Prostate gland (tissue), 2 donors: ENCODE results near the gene CHST3.

Experiments
- CTCF ChIP-seq, 4 experiments: fragments of 200-600 bp in 2 of 4; fragments of 450-650 bp in 2 of 4; sonication (generic) in 2 of 4; IDR thresholded peaks; 1 replicate in 3 of 4; 2 replicates in 1 of 4; pipeline ENCODE4 v1.5.1; 2016 to 2019; ENCODE audit warnings: antibody characterized with exemption in 4 of 4, mild to moderate bottlenecking in 2 of 4, moderate library complexity in 2 of 4
- POLR2A ChIP-seq: fragments of 450-650 bp; IDR thresholded peaks from one replicate; pipeline ENCODE4 v1.6.1; 2016; ENCODE audit warnings: antibody characterized with exemption, mild to moderate bottlenecking
- POLR2AphosphoS5 ChIP-seq: sonication (generic); formaldehyde crosslinking; IDR thresholded peaks from one replicate; pipeline ENCODE4 v1.6.1; 2017; ENCODE audit warnings: antibody characterized with exemption

- TF ChIP-seq POLR2A = no peak
- TF ChIP-seq CTCF (IDR thresholded peaks at IDR 0.05) = no peak
- no peak for TF ChIP-seq POLR2AphosphoS5
Observed at GRCh38 chr10:71965623-71966022, 1.4 kb downstream of the CHST3 start.
